Natural killer cell treated with Interleukin-12 subunit alpha and Interleukin-12 subunit beta and Interleukin-15 and Interleukin-18, amount 100 ng/mL, for 72 hours (primary cell): ENCODE data around the gene RBBP8NL. TPM values are rescaled to one million over a fixed set of nuclear protein-coding genes. Genes with fewer than 3 reads are reported as not detected.

ENCODE experiments used
- ATAC-seq, 2 donors: fragments of 150-1000 bp; cut with Tn5 transposase in 1 of 2; sonication (Bioruptor Pico), chemical (Tn5 transposase) in 1 of 2; 2 replicates each; pipeline ENCODE4 v1.10.0; 2021
- DNase-seq: peaks from one replicate; pipeline ENCODE4 v3.0.0; 2022; ENCODE audit warnings: low spot score
- H3K27ac Mint-ChIP-seq, 2 donors: 1 replicate in 1 of 2; 2 replicates in 1 of 2; pipeline ENCODE4 v1.8.0; 2022; ENCODE audit warnings: mixed read lengths in 2 of 2, mild to moderate bottlenecking in 1 of 2, moderate library complexity in 1 of 2
- H3K27me3 Mint-ChIP-seq, 2 donors: 1 replicate in 1 of 2; 2 replicates in 1 of 2; pipeline ENCODE4 v1.8.0; 2022; ENCODE audit warnings: mixed read lengths in 2 of 2
- H3K36me3 Mint-ChIP-seq: one replicate; pipeline ENCODE4 v1.8.0; 2022; ENCODE audit warnings: mixed read lengths
- H3K4me1 Mint-ChIP-seq, 2 donors: 1 replicate in 1 of 2; 2 replicates in 1 of 2; pipeline ENCODE4 v1.8.0; 2022; ENCODE audit warnings: low read depth in 2 of 2, mixed read lengths in 2 of 2, mild to moderate bottlenecking in 1 of 2
- H3K4me3 Mint-ChIP-seq: one replicate; pipeline ENCODE4 v1.8.0; 2022; ENCODE audit warnings: mixed read lengths
- H3K9me3 Mint-ChIP-seq: 2 replicates; pipeline ENCODE4 v1.8.0; 2022; ENCODE audit warnings: mixed read lengths
- total RNA-seq, 2 donors: library from RNA; stranded (reverse); gene quantifications; one replicate each; pipeline ENCODE4 v1.2.3, GENCODE V29; 2022

Gene RBBP8NL
- total RNA-seq, 2 donors from 2014 or later, result not detected

DNA sequence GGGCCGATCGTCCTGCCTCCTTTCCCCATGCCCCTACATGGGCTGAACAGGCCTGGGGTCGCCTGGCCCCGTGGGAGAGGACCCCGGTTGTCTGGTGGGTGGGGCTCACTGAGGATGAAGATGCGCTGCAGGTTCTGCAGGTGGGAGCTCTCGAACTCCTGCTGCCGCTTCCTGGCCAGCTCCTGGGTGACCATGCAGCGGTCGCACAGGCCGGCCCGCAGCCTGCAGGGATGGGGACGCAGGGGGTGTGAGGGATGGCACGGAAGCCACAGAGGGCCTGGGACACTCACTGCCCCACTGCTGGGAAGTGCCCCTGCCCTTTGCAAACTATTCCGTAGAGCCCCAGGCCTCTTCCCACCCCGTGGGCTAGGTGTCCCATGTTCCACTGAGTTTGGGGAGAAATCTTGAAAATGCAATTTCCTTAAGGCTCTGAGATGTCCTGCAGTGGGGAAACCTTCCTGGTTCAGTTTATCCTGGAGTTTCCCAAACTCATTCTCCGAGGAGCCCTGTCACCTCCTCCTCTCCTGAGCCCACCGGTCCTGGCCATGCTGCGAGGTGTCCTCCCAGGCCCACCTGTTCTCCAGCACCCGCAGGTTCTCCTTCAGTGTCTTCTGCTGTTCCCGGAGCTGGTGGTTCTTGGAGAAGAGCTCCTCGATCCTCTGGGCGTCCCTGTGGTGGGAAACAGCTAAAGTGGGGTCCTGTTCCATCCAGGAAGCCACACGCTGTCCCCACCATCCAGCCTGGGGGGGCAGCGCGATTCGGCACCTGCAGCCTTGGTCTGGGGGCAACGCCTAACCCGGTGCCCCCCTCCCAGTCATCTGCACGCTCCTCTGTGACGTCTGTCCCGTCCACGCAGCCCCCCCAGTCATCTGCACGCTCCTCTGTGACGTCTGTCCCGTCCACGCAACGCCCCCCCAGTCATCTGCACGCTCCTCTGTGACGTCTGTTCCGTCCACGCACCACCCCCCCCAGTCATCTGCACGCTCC is 10.4 kb downstream of the RBBP8NL start:
- Mint-ChIP-seq H3K27me3 (no peaks in the 10 kb centered on the region), H3K4me1 (peaks cover 0 to 3% of the 10 kb centered on the region in 2 donors), H3K36me3 (no peaks in the 10 kb centered on the region), H3K4me3 (no peak overlapping the region), H3K9me3 (peaks cover 3% of the 10 kb centered on the region), H3K27ac (no peak overlapping the region)
- no peak for ATAC-seq
- no peak for DNase-seq

DNA sequence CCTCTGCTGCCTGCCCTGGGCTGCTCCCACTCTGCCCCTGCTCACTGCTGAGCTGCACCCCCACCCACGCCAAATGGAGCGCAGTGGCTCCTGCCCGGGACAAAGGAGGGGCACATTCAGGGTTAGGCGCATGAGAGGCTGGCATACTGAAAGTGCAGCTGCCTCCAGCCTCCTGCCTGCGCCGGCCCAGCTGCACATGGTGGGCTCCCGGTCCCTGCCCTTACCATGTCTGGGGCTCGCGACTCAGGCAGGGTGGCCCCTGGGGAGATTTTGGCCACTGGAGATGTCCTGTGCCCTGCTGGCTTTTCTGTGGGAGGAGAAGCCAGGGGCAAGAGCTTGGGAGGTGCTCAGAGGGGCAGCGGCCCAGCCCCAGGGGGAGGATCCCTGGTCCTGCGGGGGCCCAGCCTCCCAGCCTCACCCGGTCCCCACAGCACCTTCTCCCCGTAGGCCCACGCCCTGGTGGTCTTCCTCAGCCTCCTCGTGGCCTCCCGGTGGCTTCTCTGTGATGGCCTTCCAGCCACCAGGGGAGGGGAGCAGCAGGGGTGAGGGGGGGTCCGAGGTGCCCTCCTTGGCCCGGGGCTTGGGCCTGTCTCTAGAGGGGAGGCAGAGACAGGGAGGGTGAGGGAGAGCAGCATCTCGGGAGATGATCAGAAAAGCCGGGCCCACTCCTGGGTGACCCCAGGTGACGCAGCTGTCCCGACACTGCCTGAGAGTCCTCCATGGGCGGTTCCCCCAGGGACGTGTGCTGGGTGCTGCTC is 11.8 kb downstream of the RBBP8NL start:
- Mint-ChIP-seq H3K9me3 (no peaks in the 10 kb centered on the region), H3K4me1 (no peaks in the 10 kb centered on the region), H3K4me3 (no peak overlapping the region), H3K36me3 (no peaks in the 10 kb centered on the region), H3K27me3 (no peaks in the 10 kb centered on the region), H3K27ac (no peak overlapping the region)
- DNase-seq (no peak), ATAC-seq (no peak)

DNA sequence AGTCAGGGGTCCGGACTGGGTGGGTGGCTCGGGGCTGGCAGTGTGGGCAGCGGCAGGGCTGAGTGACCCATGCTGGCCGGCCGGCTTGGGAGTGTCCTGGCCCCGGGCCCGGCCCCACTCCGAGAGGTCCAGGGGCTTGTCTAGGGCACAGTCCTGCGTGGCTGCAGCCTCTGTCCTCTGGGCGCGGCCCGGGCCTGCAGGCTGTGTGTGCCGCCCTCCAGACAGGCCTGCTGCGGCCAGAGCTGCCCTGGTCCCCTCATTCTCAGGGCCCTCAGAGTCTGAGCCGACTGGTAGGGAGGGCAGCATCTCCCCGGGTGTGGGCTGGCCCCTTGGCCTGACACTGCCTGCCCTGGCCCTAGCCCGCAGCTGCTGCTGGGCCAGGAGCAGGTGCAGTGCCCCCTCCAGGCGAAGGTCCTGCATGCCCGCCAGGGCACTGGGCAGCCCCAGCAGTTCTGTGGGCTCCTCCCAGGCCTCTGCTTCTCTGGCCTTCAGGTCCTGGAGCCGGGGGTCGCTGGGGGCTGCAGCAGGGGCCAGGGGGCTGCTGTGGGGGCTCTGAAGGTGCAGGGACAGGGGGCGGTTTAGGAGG is 13.3 kb downstream of the RBBP8NL start:
- H3K27me3 Mint-ChIP-seq, result no peaks in the 10 kb centered on the region
- H3K36me3 Mint-ChIP-seq, result no peaks in the 10 kb centered on the region
- no peak overlapping the region for H3K27ac Mint-ChIP-seq
- peaks cover 5 to 9% of the 10 kb centered on the region in 2 donors for H3K4me1 Mint-ChIP-seq
- ATAC-seq (no peak), DNase-seq (no peak)
- H3K4me3 Mint-ChIP-seq, result no peak overlapping the region
- H3K9me3 Mint-ChIP-seq, result no peaks in the 10 kb centered on the region

DNA sequence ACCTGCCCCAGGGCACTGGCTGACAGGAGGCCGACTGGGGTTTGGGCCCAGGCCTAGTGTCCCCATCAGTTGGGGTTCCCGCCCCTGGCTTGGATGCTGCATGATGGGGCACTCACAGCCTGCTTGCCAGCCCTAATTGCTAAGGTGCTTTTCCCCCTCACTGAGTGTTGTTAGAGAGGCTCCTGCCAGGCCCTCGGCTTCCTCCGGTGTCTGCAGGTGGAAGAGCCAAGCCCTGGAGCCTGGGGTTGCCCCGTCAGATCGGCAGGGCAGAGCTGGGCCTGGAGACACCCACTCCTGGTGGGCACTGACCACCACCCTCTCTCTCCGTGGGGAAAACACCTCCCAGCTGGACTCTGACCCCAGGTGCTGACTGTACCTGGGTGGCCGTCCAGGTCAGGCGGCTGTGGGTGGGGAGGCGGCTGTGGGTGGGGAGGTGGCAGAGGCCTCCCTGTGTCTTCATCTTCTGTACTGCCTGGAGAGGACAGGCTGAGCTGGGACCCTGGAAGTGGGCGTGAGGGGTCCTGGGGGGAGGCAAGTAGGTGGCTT is 14.2 kb downstream of the RBBP8NL start:
- ATAC-seq, result no peak
- peaks cover 5 to 9% of the 10 kb centered on the region in 2 donors for H3K4me1 Mint-ChIP-seq
- no peaks in the 10 kb centered on the region for H3K9me3 Mint-ChIP-seq

DNA sequence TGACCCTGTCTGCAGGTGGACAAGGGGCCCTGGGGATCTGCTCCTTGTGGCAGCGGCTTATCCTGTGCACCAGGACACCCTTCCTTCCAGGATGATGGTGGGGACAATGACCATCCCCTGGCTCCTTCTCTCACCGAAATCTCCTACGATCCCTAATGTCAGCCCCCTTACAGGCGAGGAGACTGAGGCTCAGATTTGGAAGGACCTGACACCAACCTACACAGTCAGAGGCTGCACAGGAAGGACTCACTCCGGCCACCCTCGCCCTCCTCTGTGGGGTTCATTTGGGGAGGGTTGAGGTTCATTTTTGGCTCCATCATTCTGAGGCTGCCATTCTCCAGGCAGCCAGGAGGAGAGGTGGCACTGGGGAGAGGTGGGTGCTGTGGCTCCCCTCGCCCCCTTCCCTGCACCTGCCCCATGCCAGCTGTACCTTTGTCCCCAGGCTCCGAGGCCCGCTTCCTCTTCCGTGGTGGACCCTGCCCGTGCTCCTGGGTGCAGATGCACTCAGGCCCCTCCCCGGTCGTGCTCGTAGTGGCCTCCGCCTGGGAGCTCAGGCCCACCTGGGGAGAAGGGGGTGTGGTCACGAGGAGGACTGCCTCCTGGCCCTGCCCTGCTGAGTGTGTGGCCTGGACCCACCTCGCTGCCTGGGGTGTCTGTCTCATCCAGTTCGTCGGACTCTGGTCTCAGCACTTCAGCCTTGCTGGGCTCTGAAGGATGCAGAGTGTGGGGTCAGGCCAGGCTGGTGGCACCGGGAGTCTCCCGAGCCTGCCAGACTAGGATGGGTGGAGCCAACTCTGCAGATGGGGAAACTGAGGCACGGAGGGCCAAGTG is 14.9 kb downstream of the RBBP8NL start:
- Mint-ChIP-seq H3K27me3 (no peaks in the 10 kb centered on the region), H3K9me3 (no peaks in the 10 kb centered on the region), H3K36me3 (no peaks in the 10 kb centered on the region), H3K4me1 (peaks cover 5 to 9% of the 10 kb centered on the region in 2 donors), H3K27ac (no peak overlapping the region), H3K4me3 (no peak overlapping the region)
- DNase-seq (no peak), ATAC-seq (no peak)

More for the DNA sequence above, 14.2 kb downstream of the RBBP8NL start:
- Mint-ChIP-seq H3K4me3 (no peak overlapping the region), H3K27ac (no peak overlapping the region), H3K36me3 (no peaks in the 10 kb centered on the region), H3K27me3 (no peaks in the 10 kb centered on the region)
- DNase-seq, result no peak

DNA sequence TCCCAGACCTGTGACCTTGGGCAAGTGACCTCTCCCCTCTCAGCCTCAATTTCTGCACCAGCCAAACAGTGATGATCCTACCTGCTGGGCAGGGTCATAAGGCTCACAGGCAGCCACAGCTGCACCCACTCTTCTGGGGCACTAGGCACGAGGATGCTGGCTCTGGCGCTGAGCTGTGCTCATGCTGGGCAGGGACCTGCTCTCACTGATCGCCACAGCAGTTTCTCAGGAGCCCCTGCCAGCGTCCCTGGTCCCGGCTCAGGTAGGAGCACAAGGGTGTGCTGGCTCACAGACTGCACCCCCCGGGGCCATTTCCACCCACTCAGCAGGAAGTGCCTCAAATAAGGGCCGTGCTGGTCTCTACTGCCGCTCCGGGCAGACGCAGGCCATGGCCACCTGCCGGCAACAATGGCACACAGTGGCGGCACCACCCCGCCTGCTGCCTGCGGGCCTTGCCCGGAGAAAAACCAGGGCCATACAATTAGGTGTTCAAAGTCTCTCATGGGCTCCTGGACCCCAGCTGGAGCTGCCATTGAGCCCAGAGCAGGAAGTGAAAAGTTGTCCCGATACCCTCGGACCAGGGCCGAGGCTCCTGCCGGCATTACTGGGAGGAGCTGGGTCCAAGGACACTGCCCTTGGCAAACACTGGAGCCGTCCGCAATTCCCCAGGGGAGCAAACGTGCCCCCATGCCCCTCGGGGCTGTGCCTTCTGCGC is 15.7 kb downstream of the RBBP8NL start:
- Mint-ChIP-seq H3K36me3 (no peaks in the 10 kb centered on the region), H3K4me1 (peaks cover 5 to 9% of the 10 kb centered on the region in 2 donors), H3K9me3 (no peaks in the 10 kb centered on the region), H3K27ac (no peak overlapping the region), H3K4me3 (no peak overlapping the region), H3K27me3 (no peaks in the 10 kb centered on the region)
- ATAC-seq, result no peak
- DNase-seq, result no peak

DNA sequence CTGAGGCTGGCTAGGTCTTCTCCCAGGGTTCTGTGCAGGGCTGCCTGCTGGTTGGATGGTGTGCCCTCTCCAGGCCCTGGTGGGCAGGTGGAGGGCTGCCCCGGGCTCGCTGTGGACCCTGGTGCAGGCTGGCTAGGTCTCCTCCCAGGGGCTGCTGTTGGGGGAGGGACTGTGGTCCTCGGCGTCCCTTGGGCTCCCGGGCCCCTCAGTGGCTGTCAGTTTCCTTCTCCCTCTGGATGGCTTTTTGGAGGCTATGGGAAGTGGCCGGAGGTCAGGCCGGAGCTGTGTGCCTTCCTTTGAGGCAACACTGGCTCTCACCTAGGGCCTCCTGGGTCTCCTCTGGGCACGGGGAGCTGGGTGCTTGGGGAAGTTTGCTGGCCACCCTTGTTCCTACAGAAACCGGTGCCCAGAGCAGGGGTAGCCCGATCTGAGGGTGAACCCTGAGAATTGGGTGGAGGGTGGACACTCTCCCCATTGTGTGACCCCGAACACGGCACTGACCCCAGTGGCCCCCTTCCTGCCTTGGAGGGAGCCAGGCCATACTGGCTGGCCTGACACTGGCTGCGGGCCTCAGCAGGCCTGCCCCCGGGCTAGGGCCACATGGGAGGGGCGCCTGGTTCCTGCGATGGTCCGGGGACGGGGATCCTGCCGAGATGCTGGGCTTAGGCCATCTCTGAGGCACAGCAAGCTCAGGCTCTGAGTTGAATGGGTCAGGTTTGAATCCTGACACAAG is 16.4 kb downstream of the RBBP8NL start:
- DNase-seq (no peak), ATAC-seq (no peak)
- Mint-ChIP-seq H3K27me3 (no peaks in the 10 kb centered on the region), H3K4me1 (peaks cover 7 to 9% of the 10 kb centered on the region in 2 donors), H3K4me3 (no peak overlapping the region), H3K36me3 (no peaks in the 10 kb centered on the region), H3K9me3 (no peaks in the 10 kb centered on the region), H3K27ac (no peak overlapping the region)

DNA sequence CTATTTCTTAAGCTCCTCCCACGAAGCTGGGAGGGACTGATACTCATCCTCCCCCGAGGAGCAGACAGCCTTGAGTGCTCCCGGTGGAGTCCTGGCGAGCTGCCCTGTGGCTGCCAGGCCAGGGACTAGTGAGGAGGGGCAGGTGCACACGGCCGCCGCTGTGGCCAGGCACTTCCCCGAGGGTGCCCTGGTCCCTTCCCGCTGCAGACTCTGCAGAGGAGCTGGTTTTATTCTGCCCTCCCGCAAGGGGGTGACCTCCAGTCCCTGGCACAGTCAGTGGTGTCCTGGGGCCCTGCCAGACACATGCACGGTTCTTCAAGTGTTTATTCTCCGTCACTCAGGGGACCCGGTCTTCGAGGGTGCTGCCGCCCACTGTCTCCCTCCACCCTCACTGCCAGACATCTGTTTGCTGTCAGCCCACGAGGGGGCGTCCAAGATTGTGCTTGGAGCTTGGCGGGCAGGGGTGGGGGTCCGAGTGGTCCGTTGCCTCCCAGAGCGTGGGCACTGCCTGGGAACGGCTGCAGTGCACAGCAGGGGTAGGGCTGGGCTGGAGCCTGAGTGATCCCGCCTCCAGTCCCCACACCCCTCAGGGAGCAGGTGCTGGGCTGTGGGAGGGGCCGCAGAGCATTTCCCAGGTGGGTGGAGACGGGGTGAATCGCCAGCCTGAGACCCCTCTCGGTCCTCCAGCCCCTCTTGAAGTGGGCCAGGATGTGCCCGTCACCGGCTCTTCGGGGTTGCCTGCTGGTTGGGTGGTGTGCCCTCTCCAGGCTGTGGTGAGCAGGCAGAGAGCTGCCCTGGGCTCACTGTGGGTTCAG is 17.2 kb downstream of the RBBP8NL start:
- H3K36me3 Mint-ChIP-seq, result no peaks in the 10 kb centered on the region
- no peaks in the 10 kb centered on the region for H3K9me3 Mint-ChIP-seq
- DNase-seq, result no peak
- peak overlapping the region in 1 of 2 donors; percentile 26 for H3K27ac Mint-ChIP-seq
- no peaks in the 10 kb centered on the region for H3K27me3 Mint-ChIP-seq
- no peak overlapping the region for H3K4me3 Mint-ChIP-seq
- H3K4me1 Mint-ChIP-seq, result peaks cover 13% of the 10 kb centered on the region in 2 donors
- no peak for ATAC-seq

DNA sequence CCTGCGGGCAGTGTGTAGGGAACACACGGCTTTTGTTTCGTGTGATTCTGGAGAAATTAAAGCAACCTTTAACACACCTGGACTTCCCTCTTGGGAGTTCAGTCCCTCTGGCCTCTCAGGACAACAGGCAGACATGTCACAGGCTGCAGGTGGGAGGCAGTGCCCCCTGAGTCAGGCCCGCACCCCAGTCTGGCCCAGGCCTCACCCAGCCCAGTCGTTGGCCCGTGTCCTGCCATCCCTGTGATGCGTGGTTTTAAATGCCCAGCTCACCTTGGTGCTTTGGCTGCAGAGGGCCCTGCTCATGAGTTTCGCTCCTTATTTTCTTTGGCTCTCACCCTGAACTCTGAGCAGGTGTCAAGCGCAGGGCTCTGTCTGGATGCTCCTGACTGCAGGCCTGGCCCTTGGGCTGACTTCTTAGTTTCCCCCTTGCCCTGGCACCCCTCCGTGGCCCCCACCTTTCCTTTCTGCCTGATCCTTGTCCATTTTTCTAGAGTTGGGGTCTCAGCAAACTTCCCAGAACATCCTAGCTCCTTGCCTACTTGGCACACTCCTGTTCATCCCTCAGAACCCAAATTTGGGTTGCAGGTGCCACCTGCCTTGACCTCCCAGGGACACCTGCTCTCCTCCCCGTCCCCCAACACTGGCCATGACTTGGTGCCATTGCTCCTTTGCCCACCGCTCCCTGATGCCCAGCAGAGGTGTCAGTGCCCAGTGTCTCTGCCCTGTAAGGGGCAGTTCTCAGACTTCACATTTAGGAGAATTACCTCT is 18.1 kb downstream of the RBBP8NL start:
- Mint-ChIP-seq H3K36me3 (no peaks in the 10 kb centered on the region), H3K9me3 (no peaks in the 10 kb centered on the region), H3K27ac (peak overlapping the region in 1 of 2 donors; percentile 26), H3K4me3 (no peak overlapping the region), H3K27me3 (no peaks in the 10 kb centered on the region), H3K4me1 (peaks cover 14% of the 10 kb centered on the region in 2 donors)
- ATAC-seq (no peak), DNase-seq (no peak)

DNA sequence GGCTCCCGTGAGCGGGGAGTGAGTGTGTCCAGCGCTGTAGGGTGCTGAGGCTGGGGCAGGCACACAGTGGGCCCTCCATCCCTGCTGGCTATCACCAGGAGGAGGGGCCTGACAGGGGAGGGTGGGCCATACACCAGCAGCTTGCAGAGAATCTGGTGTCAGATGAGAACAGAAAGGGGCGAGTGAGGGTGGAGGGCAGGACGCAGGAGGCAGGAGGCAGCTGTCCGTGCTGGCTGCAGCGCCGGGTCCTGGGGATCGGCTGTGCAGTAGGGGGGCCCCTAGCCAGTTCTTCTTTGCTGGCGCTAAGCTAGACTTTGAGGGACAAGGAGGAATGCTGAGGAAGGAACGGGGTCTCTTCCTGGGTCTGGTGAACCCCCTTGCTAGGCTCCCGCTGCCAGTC is 18.7 kb downstream of the RBBP8NL start:
- no peak overlapping the region for H3K27ac Mint-ChIP-seq
- DNase-seq (no peak), ATAC-seq (no peak)
- peaks cover 14% of the 10 kb centered on the region in 2 donors for H3K4me1 Mint-ChIP-seq
- H3K27me3 Mint-ChIP-seq, result no peaks in the 10 kb centered on the region
- no peaks in the 10 kb centered on the region for H3K36me3 Mint-ChIP-seq
- no peak overlapping the region for H3K4me3 Mint-ChIP-seq
- no peaks in the 10 kb centered on the region for H3K9me3 Mint-ChIP-seq

DNA sequence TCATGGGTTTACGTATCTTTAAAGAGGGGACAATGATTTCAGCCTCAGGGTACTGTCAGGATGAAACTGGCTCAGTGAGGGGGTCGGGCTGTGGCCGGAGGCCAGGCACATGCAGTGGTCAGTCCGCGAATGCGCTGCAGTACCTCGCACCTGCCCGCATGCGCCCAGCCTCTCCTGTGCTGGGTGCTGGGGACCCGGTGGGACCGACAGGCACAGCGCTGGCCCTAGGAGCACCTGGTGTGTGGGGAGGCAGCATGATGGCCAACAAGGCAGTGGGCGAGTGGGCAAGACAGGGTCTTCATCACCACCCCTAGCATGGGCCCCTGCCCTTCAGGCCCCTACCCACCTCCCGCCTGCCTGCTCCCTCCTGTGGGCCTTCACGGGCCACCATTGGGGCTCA is 19.3 kb downstream of the RBBP8NL start:
- H3K27ac Mint-ChIP-seq, result no peak overlapping the region
- H3K4me3 Mint-ChIP-seq, result peak overlapping the region; percentile 82
- H3K36me3 Mint-ChIP-seq, result no peaks in the 10 kb centered on the region
- peaks cover 14 to 16% of the 10 kb centered on the region in 2 donors for H3K4me1 Mint-ChIP-seq
- DNase-seq (no peak), ATAC-seq (no peak)
- H3K27me3 Mint-ChIP-seq, result no peaks in the 10 kb centered on the region
- no peaks in the 10 kb centered on the region for H3K9me3 Mint-ChIP-seq
